Natural killer cell treated with Interleukin-12 subunit alpha and Interleukin-12 subunit beta and Interleukin-15 and Interleukin-18, amount 100 ng/mL, for 72 hours (primary cell): ENCODE measurements around the gene JAK2. TPM values are rescaled to one million over a fixed set of nuclear protein-coding genes. Genes with fewer than 3 reads are reported as not detected.

ENCODE experiments used
- ATAC-seq, 2 donors: fragments of 150-1000 bp; cut with Tn5 transposase in 1 of 2; sonication (Bioruptor Pico), chemical (Tn5 transposase) in 1 of 2; 2 replicates each; pipeline ENCODE4 v1.10.0; 2021
- DNase-seq: peaks from one replicate; pipeline ENCODE4 v3.0.0; 2022; ENCODE audit warnings: low spot score
- H3K27ac Mint-ChIP-seq, 2 donors: 1 replicate in 1 of 2; 2 replicates in 1 of 2; pipeline ENCODE4 v1.8.0; 2022; ENCODE audit warnings: mixed read lengths in 2 of 2, mild to moderate bottlenecking in 1 of 2, moderate library complexity in 1 of 2
- H3K27me3 Mint-ChIP-seq, 2 donors: 1 replicate in 1 of 2; 2 replicates in 1 of 2; pipeline ENCODE4 v1.8.0; 2022; ENCODE audit warnings: mixed read lengths in 2 of 2
- H3K36me3 Mint-ChIP-seq: one replicate; pipeline ENCODE4 v1.8.0; 2022; ENCODE audit warnings: mixed read lengths
- H3K4me1 Mint-ChIP-seq, 2 donors: 1 replicate in 1 of 2; 2 replicates in 1 of 2; pipeline ENCODE4 v1.8.0; 2022; ENCODE audit warnings: low read depth in 2 of 2, mixed read lengths in 2 of 2, mild to moderate bottlenecking in 1 of 2
- H3K4me3 Mint-ChIP-seq: one replicate; pipeline ENCODE4 v1.8.0; 2022; ENCODE audit warnings: mixed read lengths
- H3K9me3 Mint-ChIP-seq: 2 replicates; pipeline ENCODE4 v1.8.0; 2022; ENCODE audit warnings: mixed read lengths
- total RNA-seq, 2 donors: library from RNA; stranded (reverse); gene quantifications; one replicate each; pipeline ENCODE4 v1.2.3, GENCODE V29; 2022

The JAK2 gene
- total RNA-seq, 2 donors from 2014 or later = 34.6 to 35.9 TPM

DNA sequence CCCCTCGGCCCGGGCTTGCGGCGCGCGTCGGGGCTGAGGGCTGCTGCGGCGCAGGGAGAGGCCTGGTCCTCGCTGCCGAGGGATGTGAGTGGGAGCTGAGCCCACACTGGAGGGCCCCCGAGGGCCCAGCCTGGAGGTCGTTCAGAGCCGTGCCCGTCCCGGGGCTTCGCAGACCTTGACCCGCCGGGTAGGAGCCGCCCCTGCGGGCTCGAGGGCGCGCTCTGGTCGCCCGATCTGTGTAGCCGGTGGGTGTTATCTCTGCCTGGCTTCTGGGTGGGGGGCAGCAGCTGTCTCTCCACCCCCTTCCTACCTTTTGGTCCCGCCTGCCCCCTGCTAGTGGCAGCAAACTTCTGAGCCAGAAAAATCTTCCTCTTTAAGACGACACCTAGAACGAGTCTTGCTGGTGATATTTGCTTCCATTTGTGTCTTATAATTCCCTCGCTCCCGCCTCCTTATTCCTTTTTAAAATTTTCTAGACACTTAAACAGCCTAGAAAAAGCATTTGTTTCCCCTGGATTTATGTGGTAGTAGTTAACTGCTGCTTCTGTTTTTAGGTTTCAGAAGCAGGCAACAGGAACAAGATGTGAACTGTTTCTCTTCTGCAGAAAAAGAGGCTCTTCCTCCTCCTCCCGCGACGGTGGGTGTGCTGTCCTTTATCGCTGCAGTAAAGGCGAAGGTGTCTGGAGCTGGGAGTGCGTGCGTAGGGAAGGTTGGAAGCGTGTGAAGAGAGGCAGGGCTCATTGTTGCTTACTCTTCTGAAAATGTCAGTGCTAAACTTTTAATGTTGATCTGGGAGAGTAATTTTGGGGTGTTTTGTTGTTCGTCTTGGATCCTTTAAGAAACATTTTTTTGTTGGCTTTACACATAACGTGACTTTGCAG, 554 bp downstream of the JAK2 start:
- Mint-ChIP-seq H3K27ac (peak overlapping the region; percentile 85 to 91), H3K4me1 (peaks cover 38 to 46% of the 10 kb centered on the region in 2 donors), H3K27me3 (no peaks in the 10 kb centered on the region), H3K4me3 (peak overlapping the region; percentile 94), H3K36me3 (peaks cover 5% of the 10 kb centered on the region), H3K9me3 (no peaks in the 10 kb centered on the region)
- DNase-seq = no peak
- no peak for ATAC-seq

DNA sequence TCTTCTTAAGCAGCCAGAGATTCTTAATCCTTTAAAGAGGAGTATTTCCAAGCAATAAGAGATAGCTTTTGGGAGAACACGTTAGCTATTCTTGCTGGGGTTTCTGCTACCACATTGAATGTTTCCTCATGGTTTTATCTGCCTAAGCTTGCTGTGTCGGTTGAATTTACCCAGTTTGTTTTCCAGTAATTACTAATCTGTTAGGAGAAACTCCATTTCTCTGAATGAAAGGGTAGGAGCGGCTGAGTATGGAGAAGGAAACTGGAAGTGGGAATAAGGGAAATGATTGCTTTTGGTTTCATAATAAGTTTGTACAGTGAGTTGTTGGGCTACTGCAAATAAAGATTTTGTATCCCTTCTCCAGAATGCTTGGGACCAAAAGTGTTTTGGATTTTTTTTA, 1.2 kb downstream of the JAK2 start:
- peak overlapping the region; percentile 85 to 91 for H3K27ac Mint-ChIP-seq
- H3K27me3 Mint-ChIP-seq = no peaks in the 10 kb centered on the region
- no peaks in the 10 kb centered on the region for H3K9me3 Mint-ChIP-seq
- H3K4me3 Mint-ChIP-seq = peak overlapping the region; percentile 94
- DNase-seq (no peak), ATAC-seq (no peak)
- peaks cover 5% of the 10 kb centered on the region for H3K36me3 Mint-ChIP-seq
- H3K4me1 Mint-ChIP-seq = peaks cover 38 to 46% of the 10 kb centered on the region in 2 donors

DNA sequence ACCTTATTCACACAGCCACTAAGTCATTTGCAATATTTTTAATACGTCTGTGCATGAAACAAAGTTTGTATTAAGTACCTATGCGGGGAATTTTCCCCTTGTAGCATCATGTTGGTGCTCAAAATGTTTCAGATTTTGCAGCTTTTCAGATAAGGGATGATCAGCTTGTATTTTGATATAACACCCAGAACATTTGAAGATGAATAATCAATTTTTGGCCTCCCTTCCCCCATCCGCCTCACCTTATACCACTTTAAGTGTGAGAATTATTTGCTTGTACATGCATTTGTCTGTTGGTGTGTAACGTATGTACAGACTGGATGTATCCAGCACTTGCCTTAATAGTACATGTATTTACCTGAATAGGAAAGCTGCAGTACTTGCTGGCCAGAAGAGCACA, 1.7 kb downstream of the JAK2 start:
- no peak for ATAC-seq
- H3K27me3 Mint-ChIP-seq = no peaks in the 10 kb centered on the region
- peaks cover 38 to 46% of the 10 kb centered on the region in 2 donors for H3K4me1 Mint-ChIP-seq
- no peaks in the 10 kb centered on the region for H3K9me3 Mint-ChIP-seq
- H3K27ac Mint-ChIP-seq = peak overlapping the region; percentile 85 to 91
- peak overlapping the region; percentile 94 for H3K4me3 Mint-ChIP-seq
- peaks cover 9% of the 10 kb centered on the region for H3K36me3 Mint-ChIP-seq
- DNase-seq = no peak

DNA sequence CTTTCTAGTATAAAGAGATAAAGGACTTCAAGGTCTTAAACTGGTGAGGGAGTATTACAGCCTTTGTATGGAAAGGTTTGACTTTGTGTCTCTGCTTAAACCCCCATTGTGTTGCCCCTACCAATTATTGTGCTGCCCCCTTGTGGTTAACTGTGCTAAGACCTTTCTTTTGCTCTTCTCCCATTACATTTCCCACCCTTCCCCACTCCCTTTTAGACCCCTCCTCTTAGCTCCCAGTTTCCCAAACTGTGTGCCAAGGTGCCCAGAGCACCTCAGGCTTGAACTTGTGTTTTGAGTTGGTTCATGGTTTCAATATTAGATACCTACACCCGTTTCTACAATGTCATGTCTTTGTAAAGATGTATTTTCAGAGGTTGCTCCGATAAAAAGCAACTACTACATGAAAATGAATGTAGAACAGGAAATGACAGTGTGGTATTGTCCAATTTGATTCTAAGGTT, 2.9 kb downstream of the JAK2 start:
- DNase-seq = peak; percentile 65

DNA sequence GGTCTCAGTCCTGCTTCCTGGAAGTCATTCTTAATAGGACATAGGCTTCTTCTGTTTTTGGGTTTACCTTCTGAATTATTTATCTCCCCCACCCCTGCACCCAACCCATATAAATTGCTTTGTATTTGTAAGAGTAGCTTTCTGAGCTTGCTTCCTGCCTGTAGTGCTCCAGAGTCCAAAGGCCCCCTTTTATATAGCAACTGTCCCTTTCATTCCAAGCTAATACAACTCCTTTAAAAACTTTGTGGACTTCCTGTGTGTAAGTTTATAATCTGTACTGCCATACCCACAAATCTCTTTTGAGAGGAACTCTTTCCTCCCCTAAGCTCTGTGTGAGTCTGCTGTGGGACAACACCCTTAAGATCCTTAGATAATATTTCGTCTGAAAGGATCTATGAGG, 7.8 kb downstream of the JAK2 start:
- H3K27ac Mint-ChIP-seq = peak overlapping the region in 1 of 2 donors; percentile 35
- peaks cover 22 to 31% of the 10 kb centered on the region in 2 donors for H3K4me1 Mint-ChIP-seq
- no peaks in the 10 kb centered on the region for H3K9me3 Mint-ChIP-seq
- no peak overlapping the region for H3K4me3 Mint-ChIP-seq
- no peak for ATAC-seq
- peaks cover 26% of the 10 kb centered on the region for H3K36me3 Mint-ChIP-seq
- no peak for DNase-seq
- H3K27me3 Mint-ChIP-seq = no peaks in the 10 kb centered on the region

More for the DNA sequence above, 2.9 kb downstream of the JAK2 start:
- Mint-ChIP-seq H3K36me3 (peaks cover 19% of the 10 kb centered on the region), H3K27me3 (no peaks in the 10 kb centered on the region), H3K4me1 (peaks cover 36 to 40% of the 10 kb centered on the region in 2 donors), H3K27ac (no peak overlapping the region), H3K9me3 (no peaks in the 10 kb centered on the region), H3K4me3 (no peak overlapping the region)
- ATAC-seq = no peak

DNA sequence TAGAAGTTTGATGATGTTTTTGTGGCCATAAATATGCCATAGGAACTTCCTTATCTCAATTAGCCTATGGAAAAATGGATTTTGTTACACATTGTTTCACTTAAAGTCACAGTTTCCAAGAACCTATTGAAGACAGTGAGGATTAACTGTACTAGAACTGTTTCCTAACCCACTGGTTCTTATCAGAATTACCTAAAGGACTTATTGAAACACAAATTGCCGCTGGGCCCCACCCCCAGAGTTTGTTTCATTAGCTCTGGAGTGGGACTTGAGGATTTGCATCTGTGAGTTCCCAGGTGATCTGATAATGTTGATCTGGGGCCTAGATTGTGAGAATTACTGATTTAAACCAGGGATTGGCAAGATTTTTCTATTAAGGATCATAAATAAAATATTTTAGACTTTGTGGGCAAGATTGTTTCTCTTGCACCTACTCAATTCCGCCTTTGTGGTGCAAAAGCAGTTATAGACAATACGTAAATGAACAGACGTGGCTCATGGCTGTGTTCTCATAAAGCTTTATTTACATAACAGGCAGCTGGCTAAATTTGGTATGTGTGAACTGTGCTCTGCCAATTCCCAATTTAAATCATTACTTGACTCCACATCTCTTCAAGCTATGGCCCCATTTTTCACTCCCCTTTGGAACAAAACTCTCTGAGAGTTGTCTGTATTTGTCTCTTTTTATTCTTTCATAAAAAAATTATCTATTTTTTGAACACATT, 9.3 kb downstream of the JAK2 start:
- peaks cover 26% of the 10 kb centered on the region for H3K36me3 Mint-ChIP-seq
- H3K4me1 Mint-ChIP-seq = peaks cover 24 to 31% of the 10 kb centered on the region in 2 donors
- H3K27ac Mint-ChIP-seq = no peak overlapping the region

DNA sequence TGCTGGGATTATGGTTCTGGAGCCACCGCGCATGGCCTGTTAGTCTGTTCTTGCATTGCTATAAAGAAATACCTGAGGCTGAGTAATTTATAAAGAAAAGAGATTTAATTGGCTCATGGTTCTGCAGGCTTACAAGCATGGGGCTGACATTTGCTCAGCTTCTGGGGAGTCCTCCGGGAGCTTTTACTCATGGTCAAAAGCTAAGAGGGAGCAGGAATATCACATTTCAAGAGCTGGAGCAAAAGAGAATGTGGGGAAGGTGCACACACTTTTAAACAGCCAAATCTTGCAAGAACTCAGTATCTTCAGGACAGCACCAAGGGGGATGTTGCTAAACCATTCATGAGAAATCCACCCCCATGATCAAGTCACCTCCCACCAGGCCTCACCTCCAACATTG, 12.1 kb downstream of the JAK2 start:
- peaks cover 17 to 23% of the 10 kb centered on the region in 2 donors for H3K4me1 Mint-ChIP-seq
- ATAC-seq (no peak), DNase-seq (no peak)
- H3K4me3 Mint-ChIP-seq = no peak overlapping the region
- no peak overlapping the region for H3K27ac Mint-ChIP-seq
- H3K27me3 Mint-ChIP-seq = no peaks in the 10 kb centered on the region
- no peaks in the 10 kb centered on the region for H3K9me3 Mint-ChIP-seq
- peaks cover 19% of the 10 kb centered on the region for H3K36me3 Mint-ChIP-seq

More for the DNA sequence above, 9.3 kb downstream of the JAK2 start:
- Mint-ChIP-seq H3K27me3 (no peaks in the 10 kb centered on the region), H3K9me3 (no peaks in the 10 kb centered on the region), H3K4me3 (no peak overlapping the region)
- DNase-seq (no peak), ATAC-seq (no peak)

DNA sequence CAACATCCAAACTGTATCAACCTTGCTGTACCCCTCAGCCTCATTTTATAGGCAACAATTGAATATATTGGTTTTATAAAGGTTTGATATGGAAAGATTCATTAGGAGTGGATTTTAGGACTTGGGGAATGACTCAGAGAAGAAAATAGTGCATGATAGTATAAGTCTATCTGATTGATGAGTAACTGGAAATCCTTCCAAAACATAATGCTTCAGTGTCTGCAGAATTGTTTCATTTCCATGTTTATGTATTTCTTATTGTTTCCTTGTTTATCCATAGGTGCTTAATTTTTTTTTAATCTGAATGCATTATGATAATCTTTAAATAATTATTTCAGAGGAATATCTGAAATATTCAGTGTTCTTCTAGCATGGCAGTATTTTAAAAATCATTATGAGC, 12.6 kb downstream of the JAK2 start:
- Mint-ChIP-seq H3K4me3 (no peak overlapping the region), H3K9me3 (no peaks in the 10 kb centered on the region), H3K27me3 (no peaks in the 10 kb centered on the region), H3K27ac (no peak overlapping the region), H3K4me1 (peaks cover 16 to 24% of the 10 kb centered on the region in 2 donors), H3K36me3 (peaks cover 16% of the 10 kb centered on the region)
- no peak for DNase-seq
- no peak for ATAC-seq

DNA sequence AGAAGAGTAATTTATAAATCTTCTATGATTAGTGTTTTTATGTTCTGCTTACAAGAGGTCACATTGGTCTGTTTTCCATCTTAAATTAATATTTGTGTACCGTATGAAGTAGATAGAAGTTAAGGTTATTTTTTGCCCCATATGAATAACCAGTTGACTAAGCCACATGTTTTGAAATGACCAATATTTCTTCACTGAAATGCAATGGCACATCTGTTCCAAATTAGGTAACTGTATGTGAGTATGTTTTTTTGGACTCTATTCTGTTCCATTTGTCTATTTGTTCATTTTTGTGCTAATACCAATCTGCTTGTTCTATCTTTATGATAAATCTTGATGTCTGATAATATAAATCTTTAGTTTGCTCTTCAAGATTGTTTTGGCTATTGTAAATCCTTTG, 17.7 kb downstream of the JAK2 start:
- Mint-ChIP-seq H3K4me3 (no peak overlapping the region), H3K9me3 (no peaks in the 10 kb centered on the region), H3K27me3 (no peaks in the 10 kb centered on the region), H3K27ac (no peak overlapping the region), H3K4me1 (peaks cover 12 to 19% of the 10 kb centered on the region in 2 donors), H3K36me3 (peaks cover 25% of the 10 kb centered on the region)
- ATAC-seq (no peak), DNase-seq (no peak)

DNA sequence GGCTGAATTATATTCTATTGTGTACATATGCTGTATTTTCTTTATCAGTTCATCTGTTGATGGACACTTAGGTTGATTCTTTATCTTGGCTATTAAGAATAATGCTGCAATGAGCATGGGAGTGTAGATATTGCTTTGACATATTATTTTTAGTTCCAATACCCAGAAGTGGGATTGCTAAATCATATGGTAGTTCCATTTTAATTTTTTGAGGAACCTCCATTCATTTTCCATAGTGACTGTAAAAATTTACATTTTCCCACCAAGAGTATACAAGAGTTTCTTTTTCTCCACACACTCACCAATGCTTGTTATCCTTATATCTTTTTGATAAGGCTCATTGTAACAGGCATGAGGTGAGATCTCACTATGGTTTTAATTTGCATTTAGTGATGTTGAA, 19.4 kb downstream of the JAK2 start:
- Mint-ChIP-seq H3K4me1 (peaks cover 14 to 32% of the 10 kb centered on the region in 2 donors), H3K27me3 (no peaks in the 10 kb centered on the region), H3K36me3 (peaks cover 25% of the 10 kb centered on the region), H3K27ac (no peak overlapping the region), H3K4me3 (no peak overlapping the region), H3K9me3 (no peaks in the 10 kb centered on the region)
- DNase-seq = no peak
- no peak for ATAC-seq

DNA sequence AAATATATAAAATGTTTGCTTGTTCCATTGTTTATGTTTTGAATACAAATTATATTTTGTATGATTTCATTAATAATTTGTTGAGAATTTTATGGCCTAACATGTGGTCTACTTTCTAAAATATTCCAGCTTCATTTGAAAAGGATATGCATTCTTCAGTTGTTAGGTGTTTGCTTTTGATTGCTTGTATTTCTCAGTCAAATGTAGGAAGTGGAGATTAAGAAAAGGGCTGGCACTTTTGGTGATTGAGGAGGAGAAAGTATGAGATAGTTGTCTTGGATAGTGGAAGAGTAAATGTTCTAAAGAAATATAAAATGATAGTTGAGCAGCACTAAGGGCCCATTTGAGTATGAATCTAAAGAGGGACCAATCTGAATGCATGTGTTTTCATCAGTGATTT, 23.1 kb downstream of the JAK2 start:
- no peaks in the 10 kb centered on the region for H3K9me3 Mint-ChIP-seq
- H3K4me3 Mint-ChIP-seq = no peak overlapping the region
- no peaks in the 10 kb centered on the region for H3K27me3 Mint-ChIP-seq
- no peak for DNase-seq
- peaks cover 24% of the 10 kb centered on the region for H3K36me3 Mint-ChIP-seq
- no peak overlapping the region for H3K27ac Mint-ChIP-seq
- H3K4me1 Mint-ChIP-seq = peaks cover 25 to 39% of the 10 kb centered on the region in 2 donors
- ATAC-seq = no peak

DNA sequence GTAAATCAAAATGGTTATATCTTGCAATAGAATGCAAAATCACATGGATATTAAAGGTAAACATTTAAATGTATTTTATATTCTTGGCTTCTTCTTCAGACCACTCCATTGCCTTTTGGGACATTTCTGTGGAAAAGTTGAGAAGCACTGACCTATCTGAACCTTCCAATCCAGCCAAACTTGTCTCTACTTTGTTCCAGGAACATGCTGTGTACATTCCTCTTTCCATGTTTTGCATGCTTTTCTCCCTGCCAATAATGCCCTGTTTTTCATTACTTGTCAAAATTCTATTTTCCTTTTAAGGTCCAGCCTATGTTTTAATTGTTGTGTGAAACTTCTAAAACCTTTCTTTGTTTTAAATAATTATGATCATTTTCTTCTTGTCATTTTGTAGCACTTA, 28.3 kb downstream of the JAK2 start:
- DNase-seq (no peak), ATAC-seq (no peak)
- peaks cover 8% of the 10 kb centered on the region for H3K9me3 Mint-ChIP-seq
- H3K27me3 Mint-ChIP-seq = no peaks in the 10 kb centered on the region
- H3K4me1 Mint-ChIP-seq = peaks cover 36 to 40% of the 10 kb centered on the region in 2 donors
- peaks cover 10% of the 10 kb centered on the region for H3K36me3 Mint-ChIP-seq
- no peak overlapping the region for H3K4me3 Mint-ChIP-seq
- no peak overlapping the region for H3K27ac Mint-ChIP-seq

DNA sequence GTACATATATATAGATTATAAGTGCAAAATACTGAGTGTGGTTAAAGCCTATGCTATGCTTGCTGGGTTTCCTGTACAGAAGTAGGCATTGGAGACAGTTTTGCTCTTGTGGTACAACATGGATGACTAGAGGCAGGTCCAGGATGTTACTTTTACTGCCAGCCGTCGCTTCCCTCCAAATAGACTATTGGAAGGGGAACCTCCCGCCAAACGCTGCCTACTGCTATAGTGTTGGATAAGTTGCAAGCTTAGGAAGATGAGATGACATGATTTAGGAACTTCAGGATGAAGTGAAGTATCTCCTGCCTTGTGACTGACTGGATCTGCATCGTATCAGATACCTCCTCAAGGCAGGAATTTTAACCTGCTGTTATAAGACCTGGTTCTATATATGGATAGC, 30.9 kb downstream of the JAK2 start:
- DNase-seq = no peak
- Mint-ChIP-seq H3K4me3 (no peak overlapping the region), H3K4me1 (peaks cover 38 to 42% of the 10 kb centered on the region in 2 donors), H3K27me3 (no peaks in the 10 kb centered on the region), H3K36me3 (peaks cover 22% of the 10 kb centered on the region), H3K27ac (no peak overlapping the region), H3K9me3 (peaks cover 11% of the 10 kb centered on the region)
- ATAC-seq = no peak

DNA sequence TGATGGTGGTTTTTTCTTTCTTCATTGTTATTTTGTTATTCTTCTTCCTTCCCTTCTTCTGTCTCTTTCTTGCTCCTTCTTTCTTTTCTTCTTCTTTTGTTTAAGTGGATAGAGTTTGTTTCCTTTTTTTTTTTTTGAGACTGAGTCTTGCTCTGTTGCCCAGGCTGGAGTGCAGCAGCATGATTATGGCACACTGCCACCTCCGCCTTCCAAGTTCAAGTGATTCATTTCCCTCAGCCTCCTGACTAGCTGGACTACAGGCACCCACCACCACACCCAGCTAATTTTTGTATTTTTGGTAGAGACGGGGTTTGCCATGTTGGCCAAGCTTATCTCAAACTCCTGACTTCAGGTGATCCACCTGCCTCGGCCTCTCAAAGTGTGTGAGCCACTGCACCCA, 40.3 kb downstream of the JAK2 start:
- H3K4me3 Mint-ChIP-seq = no peak overlapping the region
- no peak for DNase-seq
- H3K27ac Mint-ChIP-seq = no peak overlapping the region
- no peak for ATAC-seq
- H3K27me3 Mint-ChIP-seq = no peaks in the 10 kb centered on the region
- H3K4me1 Mint-ChIP-seq = peaks cover 25 to 33% of the 10 kb centered on the region in 2 donors
- peaks cover 26% of the 10 kb centered on the region for H3K36me3 Mint-ChIP-seq
- H3K9me3 Mint-ChIP-seq = no peaks in the 10 kb centered on the region
